ENCODE measurements around the gene ALKAL2. TPM values are rescaled to one million over a fixed set of nuclear protein-coding genes. Genes with fewer than 3 reads are reported as not detected.
A peak's percentile ranks its signal among the peaks of the same experiment; 100 is the strongest.

ALKAL2 gene
- total RNA-seq, 4 donors from 2014 or later: 0.96 to 2.5 TPM; not detected in 2

GRCh38 chr2:248724-249123 is 39.2 kb downstream of the ALKAL2 start:
- H3K27me3 ChIP-seq: no peaks in the 10 kb centered on the region
- peaks cover 0 to 24% (median 3%) of the 10 kb centered on the region in 4 donors for H3K36me3 ChIP-seq
- intact Hi-C loops (cut with DNase I; ENCODE audit: low total_unique reads) (loop anchor here (5.0 kb wide), 1 partner anchor 394 kb away; no protein-coding TSS in a partner anchor), in situ Hi-C loops (cut with MboI; ENCODE audit: low pct_ligation_motif_present in 1 of 4, low pct_unique_long_range_greater_than_20kb in 1 of 4, low sequenced_read_pairs in 3 of 4) (no loop called here)
- no peaks in the 10 kb centered on the region for H3K4me1 ChIP-seq
- no peak for DNase-seq
- TF ChIP-seq POLR2A (IDR thresholded peaks at IDR 0.05) (no peak), POLR2AphosphoS5 (IDR thresholded peaks at IDR 0.05) (no peak), EP300 (IDR thresholded peaks at IDR 0.05; ENCODE audit: low read depth) (no peak), CTCF (IDR thresholded peaks at IDR 0.05) (no peak)
- H3K9me3 ChIP-seq: no peaks in the 10 kb centered on the region
- no peak overlapping the region for H3K4me3 ChIP-seq
- WGBS, 2 donors (ENCODE audit: low coverage in 1 of 2): 85 to 89% methylated on average over 2 of the region's 2 CpGs
- H3K27ac ChIP-seq: no peak overlapping the region

GRCh38 chr2:246489-247144 is 41.3 kb downstream of the ALKAL2 start:
- Histone ChIP-seq H3K4me3 (no peak overlapping the region), H3K4me1 (no peaks in the 10 kb centered on the region), H3K36me3 (peaks cover 0 to 39% (median 10%) of the 10 kb centered on the region in 4 donors), H3K27me3 (no peaks in the 10 kb centered on the region), H3K27ac (no peak overlapping the region), H3K9me3 (peaks cover 0 to 3% of the 10 kb centered on the region in 2 donors)
- intact Hi-C loops (cut with DNase I; ENCODE audit: low total_unique reads) (loop anchor here (5.0 kb wide), 1 partner anchor 396 kb away; no protein-coding TSS in a partner anchor), in situ Hi-C loops (cut with MboI; ENCODE audit: low pct_ligation_motif_present in 1 of 4, low pct_unique_long_range_greater_than_20kb in 1 of 4, low sequenced_read_pairs in 3 of 4) (no loop called here)
- TF ChIP-seq CTCF (IDR thresholded peaks at IDR 0.05) (peak; percentile 35 to 61 (median 53)), POLR2A (IDR thresholded peaks at IDR 0.05) (no peak)
- no peak for DNase-seq
- 63 to 67% methylated on average over 6 of the region's 6 CpGs for WGBS, 2 donors (ENCODE audit: low coverage in 1 of 2)

GRCh38 chr2:244547-244946 is 43.3 kb downstream of the ALKAL2 start:
- in situ Hi-C loops (cut with MboI; ENCODE audit: low pct_ligation_motif_present in 1 of 4, low pct_unique_long_range_greater_than_20kb in 1 of 4, low sequenced_read_pairs in 3 of 4): no loop called here
- TF ChIP-seq POLR2AphosphoS5 (IDR thresholded peaks at IDR 0.05): no peak
- TF ChIP-seq CTCF (IDR thresholded peaks at IDR 0.05): no peak
- no peak for TF ChIP-seq POLR2A (IDR thresholded peaks at IDR 0.05)
- no peak for TF ChIP-seq EP300 (IDR thresholded peaks at IDR 0.05; ENCODE audit: low read depth)
- Histone ChIP-seq H3K9me3 (peaks cover 0 to 3% of the 10 kb centered on the region in 2 donors), H3K4me1 (no peaks in the 10 kb centered on the region), H3K4me3 (no peak overlapping the region), H3K27ac (no peak overlapping the region), H3K27me3 (no peaks in the 10 kb centered on the region), H3K36me3 (peaks cover 0 to 44% (median 10%) of the 10 kb centered on the region in 4 donors)
- intact Hi-C loops (cut with DNase I; ENCODE audit: low total_unique reads): no loop called here
- 88 to 90% methylated on average over 3 to 7 of the region's 7 CpGs for WGBS, 2 donors (ENCODE audit: low coverage in 1 of 2)
- DNase-seq: no peak

- peaks cover 0 to 3% of the 10 kb centered on the region in 2 donors for H3K9me3 ChIP-seq
- 82 to 100% methylated on average over 1 to 5 of the region's 5 CpGs for WGBS, 2 donors (ENCODE audit: low coverage in 1 of 2)
Measured at GRCh38 chr2:238869-239268, 49.0 kb downstream of the ALKAL2 start.

More at GRCh38 chr2:238869-239268, 49.0 kb downstream of the ALKAL2 start:
- peaks cover 0 to 22% (median 9%) of the 10 kb centered on the region in 4 donors for H3K36me3 ChIP-seq
- no peak overlapping the region for H3K27ac ChIP-seq
- TF ChIP-seq POLR2AphosphoS5 (IDR thresholded peaks at IDR 0.05) (no peak), CTCF (IDR thresholded peaks at IDR 0.05) (no peak), POLR2A (IDR thresholded peaks at IDR 0.05) (no peak), EP300 (IDR thresholded peaks at IDR 0.05; ENCODE audit: low read depth) (no peak)
- no peaks in the 10 kb centered on the region for H3K4me1 ChIP-seq
- in situ Hi-C loops (cut with MboI; ENCODE audit: low pct_ligation_motif_present in 1 of 4, low pct_unique_long_range_greater_than_20kb in 1 of 4, low sequenced_read_pairs in 3 of 4) (no loop called here), intact Hi-C loops (cut with DNase I; ENCODE audit: low total_unique reads) (no loop called here)
- no peak overlapping the region for H3K4me3 ChIP-seq
- DNase-seq: no peak
- H3K27me3 ChIP-seq: no peaks in the 10 kb centered on the region

Data from transverse colon (tissue), 4 donors.